Cardiac muscle cell (in vitro differentiated cells and primary cell): Measurements from ENCODE around the gene ZNF800. TPM values are rescaled to one million over a fixed set of nuclear protein-coding genes. Genes with fewer than 3 reads are reported as not detected.

Experiments
- DNase-seq, 2 donors: peaks; one replicate each; pipeline versions ENCODE4 v3.0.0 to v3.0.0-alpha.2; 2010 to 2017; ENCODE audit warnings: low read depth in 1 of 2, low spot score in 1 of 2
- H3K27ac ChIP-seq: fragments of 200-600 bp; sonication (generic); 2 replicates; pipeline ENCODE4 v1.5.1; 2016
- H3K27me3 ChIP-seq: fragments of 200-600 bp; sonication (generic); 2 replicates; pipeline ENCODE4 v1.6.0; 2016; ENCODE audit warnings: control low read depth
- H3K36me3 ChIP-seq: fragments of 200-600 bp; sonication (generic); 2 replicates; pipeline ENCODE4 v1.5.1; 2016; ENCODE audit warnings: control low read depth
- H3K4me1 ChIP-seq: fragments of 200-600 bp; sonication (generic); 2 replicates; pipeline ENCODE4 v1.8.1; 2017; ENCODE audit warnings: low read depth, mild to moderate bottlenecking, mixed run types
- H3K4me3 ChIP-seq: fragments of 200-600 bp; sonication (generic); 2 replicates; pipeline ENCODE4 v1.5.1; 2016; ENCODE audit warnings: mild to moderate bottlenecking
- H3K9me3 ChIP-seq: fragments of 200-600 bp; sonication (generic); 2 replicates; pipeline ENCODE4 v1.5.1; 2017; ENCODE audit warnings: low read depth, mild to moderate bottlenecking, control low read depth
- CTCF ChIP-seq: IDR thresholded peaks from 2 replicates; pipeline ENCODE4 v1.5.1; 2012; ENCODE audit warnings: low read depth, mild to moderate bottlenecking, low read length
- polyA plus RNA-seq: library from polyadenylated mRNA; unstranded; fragments of >200 nt; fragmentation: Nextera tagmentation; extraction: Ambion mirVana; gene quantifications from 2 replicates; pipeline ENCODE4 v1.2.1, GENCODE V29; 2016
- total RNA-seq: library from RNA; depleted of rRNA; stranded (reverse); fragments of >200 nt; gene quantifications from 2 replicates; pipeline ENCODE4 v1.2.3, GENCODE V29; 2016

ZNF800 gene
- total and polyA plus RNA-seq, 2 experiments from 2014 or later: 13.7 to 22.5 TPM

GRCh38 chr7:127379642-127380041 is 12.9 kb downstream of the ZNF800 start:
- H3K4me3 ChIP-seq: no peak overlapping the region
- peaks cover 18% of the 10 kb centered on the region for H3K36me3 ChIP-seq
- H3K9me3 ChIP-seq: no peaks in the 10 kb centered on the region
- H3K27ac ChIP-seq: no peak overlapping the region
- TF ChIP-seq CTCF: no peak
- DNase-seq: no peak
- no peaks in the 10 kb centered on the region for H3K27me3 ChIP-seq
- no peaks in the 10 kb centered on the region for H3K4me1 ChIP-seq

- Histone ChIP-seq H3K4me1 (no peaks in the 10 kb centered on the region), H3K27ac (no peak overlapping the region), H3K27me3 (no peaks in the 10 kb centered on the region), H3K4me3 (no peak overlapping the region), H3K9me3 (no peaks in the 10 kb centered on the region), H3K36me3 (peaks cover 29% of the 10 kb centered on the region)
- DNase-seq: no peak
- TF ChIP-seq CTCF: no peak
Measured at GRCh38 chr7:127378537-127378936, 14.0 kb downstream of the ZNF800 start.

- no peak overlapping the region for H3K4me3 ChIP-seq
- no peaks in the 10 kb centered on the region for H3K27me3 ChIP-seq
- no peaks in the 10 kb centered on the region for H3K9me3 ChIP-seq
- peaks cover 38% of the 10 kb centered on the region for H3K36me3 ChIP-seq
- no peak overlapping the region for H3K27ac ChIP-seq
- no peak for DNase-seq
- H3K4me1 ChIP-seq: no peaks in the 10 kb centered on the region
- TF ChIP-seq CTCF: no peak
Measured at GRCh38 chr7:127377425-127377824, 15.1 kb downstream of the ZNF800 start.

- Histone ChIP-seq H3K9me3 (no peaks in the 10 kb centered on the region), H3K27me3 (no peaks in the 10 kb centered on the region), H3K27ac (no peak overlapping the region), H3K4me1 (no peaks in the 10 kb centered on the region), H3K36me3 (peaks cover 45% of the 10 kb centered on the region), H3K4me3 (no peak overlapping the region)
- no peak for DNase-seq
- TF ChIP-seq CTCF: no peak
Measured at GRCh38 chr7:127375631-127376030, 16.9 kb downstream of the ZNF800 start.

GRCh38 chr7:127367679-127368078 is 24.8 kb downstream of the ZNF800 start:
- DNase-seq: no peak
- Histone ChIP-seq H3K4me3 (no peak overlapping the region), H3K9me3 (no peaks in the 10 kb centered on the region), H3K27ac (no peak overlapping the region), H3K36me3 (peaks cover 13% of the 10 kb centered on the region), H3K4me1 (peaks cover 3% of the 10 kb centered on the region), H3K27me3 (no peaks in the 10 kb centered on the region)
- no peak for TF ChIP-seq CTCF

GRCh38 chr7:127366680-127367079 is 25.8 kb downstream of the ZNF800 start:
- Histone ChIP-seq H3K27me3 (no peaks in the 10 kb centered on the region), H3K36me3 (peaks cover 11% of the 10 kb centered on the region), H3K4me3 (no peak overlapping the region), H3K27ac (no peak overlapping the region), H3K4me1 (peaks cover 3% of the 10 kb centered on the region), H3K9me3 (no peaks in the 10 kb centered on the region)
- no peak for TF ChIP-seq CTCF
- no peak for DNase-seq
